HG03159 (cell line): ENCODE measurements around the gene GOLGA6B.
A peak's percentile ranks its signal among the peaks of the same experiment; 100 is the strongest.
"Not testable (repeated sequence)": the region's sequence is repeated elsewhere in the genome, so short reads cannot be mapped to it uniquely, and the experiment has no call there.

Source experiments
- ATAC-seq: cut with Tn5 transposase; IDR thresholded peaks from one replicate; pipeline ENCODE4 v1.9.1; 2021; ENCODE audit warnings: mild to moderate bottlenecking, moderate library complexity; ENCODE audit not compliant: unreplicated experiment

GOLGA6B gene

DNA sequence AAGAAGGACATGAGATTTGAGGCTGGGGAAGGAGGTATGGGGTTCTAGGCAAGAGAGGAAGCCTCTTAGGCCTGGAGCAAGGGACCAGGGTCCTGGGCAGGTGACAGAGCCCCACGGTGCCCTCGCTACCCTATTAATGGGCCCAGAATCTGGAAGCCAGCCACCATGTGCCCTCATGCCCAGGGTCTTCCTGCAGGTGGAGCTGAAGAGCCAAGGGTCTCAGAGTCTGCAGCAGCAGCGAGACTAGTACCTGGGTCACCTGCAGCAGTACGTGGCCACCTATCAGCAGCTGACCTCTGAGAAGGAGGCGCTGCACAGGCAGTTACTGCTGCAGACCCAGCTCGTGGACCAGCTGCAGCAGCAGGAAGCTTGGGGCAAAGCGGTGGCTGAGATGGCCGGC is 9.4 kb downstream of the GOLGA6B start:
- ATAC-seq, result not testable (repeated sequence)

- ATAC-seq, result not testable (repeated sequence)
These were observed 11.2 kb downstream of the GOLGA6B start for GRCh38 chr15:72665706-72666105.

- ATAC-seq, result not testable (repeated sequence)
These were observed 15.3 kb downstream of the GOLGA6B start for GRCh38 chr15:72669803-72670202.

DNA sequence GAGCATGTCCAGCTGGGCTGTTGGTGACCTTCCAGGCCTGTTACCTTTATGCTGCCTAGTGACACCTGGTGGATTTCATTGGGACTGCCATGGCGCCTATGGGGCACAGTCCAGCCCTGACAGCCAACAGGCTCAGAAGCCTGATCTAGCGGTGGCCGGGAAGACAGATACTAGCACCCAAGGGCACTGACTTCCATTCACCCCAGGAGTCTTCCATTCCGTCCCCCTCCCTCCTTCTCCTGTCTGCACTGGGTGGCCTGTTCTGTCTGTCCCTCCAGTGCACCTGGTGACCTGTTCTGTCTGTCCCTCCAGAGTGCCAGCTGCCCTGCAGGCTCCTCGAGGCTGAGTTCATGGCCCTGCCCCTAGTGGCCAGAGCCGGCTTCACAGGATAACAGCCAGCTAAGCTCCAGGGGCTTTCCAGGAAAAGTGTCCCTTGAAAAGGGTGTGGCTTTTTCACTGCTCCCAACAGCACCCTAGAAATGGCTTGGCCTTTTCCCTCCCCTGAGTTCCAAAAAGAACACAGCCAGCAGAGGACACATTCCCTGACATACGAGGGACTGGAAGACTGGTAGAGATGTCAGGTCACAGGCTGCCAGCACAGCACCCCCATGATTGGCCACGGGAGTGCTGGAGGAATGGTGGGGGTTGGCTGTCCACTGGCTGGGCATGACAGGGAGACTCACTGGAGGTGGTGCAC is 16.3 kb downstream of the GOLGA6B start:
- peak; percentile 77 for ATAC-seq

- no peak for ATAC-seq
These were observed 17.0 kb downstream of the GOLGA6B start for GRCh38 chr15:72671525-72671924.

DNA sequence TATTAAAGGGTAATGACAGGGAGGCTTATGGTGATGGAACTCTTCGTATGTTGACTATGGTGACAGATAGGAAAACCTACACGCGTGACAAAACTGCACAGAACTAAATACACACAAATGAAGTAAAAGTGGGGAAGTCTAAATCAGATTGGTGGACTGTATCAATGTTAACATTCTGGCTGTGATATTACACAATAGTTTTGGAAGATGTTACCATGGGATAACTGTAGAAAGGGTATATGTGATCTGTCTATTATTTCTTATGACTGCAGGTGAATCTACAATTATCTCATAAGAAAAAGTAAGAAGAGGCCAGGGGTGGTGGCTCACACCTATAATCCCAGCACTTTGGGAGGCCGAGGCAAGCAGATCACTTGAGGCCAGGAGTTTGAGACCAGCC is 22.3 kb downstream of the GOLGA6B start:
- ATAC-seq, result no peak

GRCh38 chr15:72680931-72681330 is 26.4 kb downstream of the GOLGA6B start:
- no peak for ATAC-seq

DNA sequence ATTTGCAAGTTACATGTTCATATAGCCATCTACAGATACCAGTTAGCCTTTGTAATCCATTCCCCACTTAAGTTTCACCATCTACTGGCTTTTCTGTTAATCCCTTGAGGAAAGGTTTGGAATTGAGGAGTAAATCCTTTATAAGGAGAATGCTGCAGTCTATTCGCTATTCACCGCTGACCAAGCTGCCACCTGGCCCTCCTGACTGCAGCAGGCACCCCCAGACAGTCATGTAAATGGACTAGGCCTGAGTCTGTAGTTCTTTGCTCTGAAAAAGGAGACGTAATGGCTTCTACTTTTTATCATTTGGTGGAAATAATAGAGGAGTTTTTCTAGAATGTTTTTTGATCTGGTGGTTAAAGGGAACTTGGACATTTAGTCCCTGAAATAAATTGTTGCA is 28.3 kb downstream of the GOLGA6B start:
- ATAC-seq, result no peak

GRCh38 chr15:72685301-72685924 is 30.9 kb downstream of the GOLGA6B start:
- no peak for ATAC-seq

GRCh38 chr15:72685925-72686794 is 31.7 kb downstream of the GOLGA6B start, which contains the start of the genes BBS4 and HIGD2B:
Gene BBS4 (plus strand): TSS chr15:72686207. CDS start chr15:72686228, 21 bp downstream.
Gene HIGD2B (minus strand): TSS chr15:72686182. CDS start chr15:72676374, 9,808 bp downstream.
- peak; percentile 97 for ATAC-seq

DNA sequence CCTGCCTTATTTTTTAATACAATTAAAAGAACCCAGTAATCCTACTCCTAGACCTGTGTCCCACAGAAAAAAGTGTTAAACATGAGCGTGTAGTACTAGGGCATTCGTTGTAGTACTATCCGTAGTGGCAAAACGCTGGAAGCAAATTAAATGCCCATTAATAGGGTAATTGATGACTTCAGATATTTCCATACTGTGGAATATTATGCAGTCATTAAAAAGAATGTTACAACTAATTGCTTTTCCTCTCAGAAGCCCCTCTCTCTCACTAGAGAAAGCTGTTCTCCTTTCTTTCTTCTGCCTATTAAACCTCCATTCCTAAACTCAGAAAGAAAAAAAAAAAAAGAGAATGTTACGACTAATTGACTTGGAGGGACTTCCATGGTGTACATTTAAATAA is 34.2 kb downstream of the GOLGA6B start:
- ATAC-seq, result no peak

- no peak for ATAC-seq
These were observed 36.4 kb downstream of the GOLGA6B start for GRCh38 chr15:72690938-72691337.

- no peak for ATAC-seq
These were observed 44.4 kb downstream of the GOLGA6B start for GRCh38 chr15:72698938-72699337.

GRCh38 chr15:72700076-72700475 is 45.6 kb downstream of the GOLGA6B start:
- ATAC-seq, result no peak

DNA sequence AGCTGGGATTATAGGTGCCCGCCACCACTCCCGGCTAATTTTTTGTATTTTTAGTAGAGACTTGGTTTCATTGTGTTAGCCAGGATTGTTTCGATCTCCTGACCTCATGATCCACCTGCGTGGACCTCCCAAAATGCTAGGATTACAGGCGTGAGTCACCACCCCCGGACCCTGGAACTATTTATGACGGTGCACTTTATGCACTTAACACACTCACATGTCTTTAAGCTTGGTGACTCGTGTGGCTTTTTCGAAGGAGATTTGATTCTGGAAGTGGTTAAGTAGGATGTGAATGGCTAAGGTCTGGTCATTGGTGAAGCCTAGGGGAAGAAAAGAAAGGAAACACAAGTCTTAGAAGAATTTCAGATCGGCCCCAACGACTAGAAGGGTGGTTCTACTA is 51.8 kb downstream of the GOLGA6B start:
- ATAC-seq, result no peak

DNA sequence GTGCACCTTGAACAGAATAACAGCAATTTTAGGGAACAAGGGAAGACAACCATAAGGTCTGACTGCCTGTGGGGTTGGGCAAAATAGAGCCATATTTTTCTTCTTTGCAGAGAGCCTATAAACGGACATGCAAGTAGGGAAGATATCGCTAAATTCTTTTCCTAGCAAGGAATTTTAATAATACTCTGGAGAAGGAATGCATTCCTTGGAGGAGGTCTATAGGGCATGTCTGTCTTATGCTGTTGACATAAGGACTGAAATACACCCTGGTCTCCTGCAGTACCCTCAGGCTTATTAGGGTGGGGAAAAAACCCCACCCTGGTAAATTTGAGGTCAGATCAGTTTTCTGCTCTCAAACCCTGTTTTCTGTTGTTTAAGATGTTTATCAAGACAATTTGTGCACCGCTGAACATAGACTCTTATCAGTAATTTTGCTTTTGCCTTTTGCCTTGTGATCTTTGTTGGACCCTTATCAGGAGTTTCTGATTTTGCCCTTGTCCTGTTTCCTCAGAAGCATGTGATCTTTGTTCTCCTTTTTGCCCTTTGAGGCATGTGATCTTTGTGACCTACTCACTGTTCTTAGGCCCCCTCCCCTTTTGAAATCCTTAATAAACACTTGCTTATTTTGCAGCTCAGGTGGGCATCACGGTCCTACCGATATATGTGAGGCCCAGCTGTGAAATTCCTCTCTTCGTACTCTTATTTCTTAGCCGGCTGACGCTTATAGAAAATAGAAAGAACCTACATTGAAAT is 54.2 kb downstream of the GOLGA6B start:
- not testable (repeated sequence) for ATAC-seq
